ENCODE results near the gene PLXNA4.

GRCh38 chr7:132494474-132494873, 81.8 kb downstream of the PLXNA4 start:
- TF ChIP-seq CTCF (conservative IDR thresholded peaks at IDR 0.05; ENCODE audit: low read depth in 2 of 2): no peak
- no peak for TF ChIP-seq REST (IDR thresholded peaks at IDR 0.05; ENCODE audit: unreplicated experiment)
- no peak for TF ChIP-seq EZH2phosphoT487 (IDR thresholded peaks at IDR 0.05; ENCODE audit: unreplicated experiment)
- no peak for TF ChIP-seq POLR2AphosphoS5 (IDR thresholded peaks at IDR 0.05; ENCODE audit: low read depth)
- no peak for TF ChIP-seq EZH2 (IDR thresholded peaks at IDR 0.05; ENCODE audit: low read depth, unreplicated experiment)
- no peak for TF ChIP-seq ETS1 (IDR thresholded peaks at IDR 0.05)
- TF ChIP-seq STAT1 (IDR thresholded peaks at IDR 0.05; ENCODE audit: unreplicated experiment): no peak
- no peak for TF ChIP-seq JUNB (IDR thresholded peaks at IDR 0.05; ENCODE audit: unreplicated experiment)
- no peak for TF ChIP-seq ZNF331 (CRISPR knock-in tag; IDR thresholded peaks at IDR 0.05; ENCODE audit: low read depth)
- no peak for TF ChIP-seq CREB1 (CRISPR knock-in tag; IDR thresholded peaks at IDR 0.05; ENCODE audit: low read depth)
- TF ChIP-seq NANOG (IDR thresholded peaks at IDR 0.05; ENCODE audit: borderline replicate concordance): no peak
- TF ChIP-seq ZNF462 (CRISPR knock-in tag; IDR thresholded peaks at IDR 0.05): no peak
- no peak for TF ChIP-seq ZNF114 (CRISPR knock-in tag; IDR thresholded peaks at IDR 0.05)

Measured in GM23338 (cell line).